GM12801 (cell line): ENCODE data around the gene UNC13C.

Source experiments
- CTCF ChIP-seq: IDR thresholded peaks from one replicate; pipeline ENCODE4 v1.5.1; 2011; ENCODE audit warnings: control low read depth; ENCODE audit not compliant: insufficient read length; ENCODE audit errors: extremely low read depth

UNC13C gene

GRCh38 chr15:54576298-54576935, 598.2 kb downstream of the UNC13C start:
- TF ChIP-seq CTCF = no peak

GRCh38 chr15:54577476-54578250, 599.4 kb downstream of the UNC13C start:
- TF ChIP-seq CTCF = no peak

GRCh38 chr15:54579855-54580254, 601.6 kb downstream of the UNC13C start:
- TF ChIP-seq CTCF = no peak

GRCh38 chr15:54580643-54581042, 602.4 kb downstream of the UNC13C start:
- no peak for TF ChIP-seq CTCF

GRCh38 chr15:54582863-54583643, 604.8 kb downstream of the UNC13C start:
- no peak for TF ChIP-seq CTCF

- no peak for TF ChIP-seq CTCF
Measured at GRCh38 chr15:54585063-54585462, 606.8 kb downstream of the UNC13C start.

GRCh38 chr15:54594115-54594514, 615.9 kb downstream of the UNC13C start:
- no peak for TF ChIP-seq CTCF
